OCI-LY7 (cell line): ENCODE results near the gene WDTC1.

Experiments
- CTCF ChIP-seq: fragments of 200-600 bp; sonication (generic); conservative IDR thresholded peaks from 2 replicates; pipeline ENCODE4 v1.5.1; 2014; ENCODE audit warnings: mild to moderate bottlenecking, antibody characterized with exemption, low read length, moderate library complexity, mixed read lengths
- EZH2phosphoT487 ChIP-seq: fragments of 200-600 bp; sonication (generic); IDR thresholded peaks from 2 replicates; pipeline ENCODE4 v1.6.1; 2018; ENCODE audit warnings: low read depth, borderline replicate concordance, mild to moderate bottlenecking, mixed run types, antibody characterized with exemption, low read length, moderate library complexity, mixed read lengths

GRCh38 chr1:27238032-27238431 is 3.6 kb downstream of the WDTC1 start:
- TF ChIP-seq EZH2phosphoT487 (no peak), CTCF (no peak)
